ENCODE measurements around the gene GET4.

DNA sequence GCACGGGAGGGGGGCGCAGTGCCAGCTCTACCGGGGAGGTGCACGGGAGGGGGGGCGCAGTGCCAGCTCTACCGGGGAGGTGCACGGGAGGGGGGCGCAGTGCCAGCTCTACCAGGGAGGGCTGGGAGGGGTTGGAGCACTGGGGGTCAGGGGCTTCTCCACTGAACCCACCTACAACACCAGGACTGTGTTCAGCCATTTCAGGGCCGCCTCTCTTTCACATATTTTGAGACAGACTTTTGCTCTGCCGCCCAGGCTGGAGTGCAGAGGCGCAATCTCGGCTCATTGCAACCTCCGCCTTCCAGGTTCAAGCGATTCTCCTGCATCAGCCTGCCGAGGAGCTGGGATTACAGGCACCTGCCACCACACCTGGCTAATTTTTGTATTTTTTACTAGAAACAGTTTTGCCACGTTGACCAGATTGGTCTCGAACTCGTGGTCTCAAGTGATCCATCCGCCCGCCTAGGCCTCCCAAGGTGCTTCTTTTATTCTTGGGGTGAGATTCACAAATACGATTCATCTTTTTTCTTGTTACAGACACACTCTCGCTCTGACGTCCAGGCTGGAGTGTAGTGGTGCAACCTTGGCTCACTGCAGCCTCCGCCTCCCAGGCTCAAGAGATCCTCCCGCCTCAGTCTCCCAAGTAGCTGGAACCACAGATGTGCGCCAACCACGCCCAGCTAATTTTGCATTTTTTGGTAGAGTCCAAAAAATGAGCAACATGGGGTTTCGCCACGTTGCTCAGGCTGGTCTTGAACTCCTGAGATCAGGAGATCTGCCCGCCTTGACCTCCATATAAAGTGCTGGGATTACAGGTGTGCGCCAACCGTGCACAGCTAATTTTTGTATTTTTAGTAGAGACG, 41.1 kb downstream of the GET4 start:
- TF ChIP-seq POLR2A (IDR thresholded peaks at IDR 0.05; ENCODE audit: low read length): no peak
- TF ChIP-seq GATA1 (IDR thresholded peaks at IDR 0.05; ENCODE audit: low read depth, low read length): no peak

Measured in erythroblast (primary cell).